GM19455 (cell line): ENCODE results near the gene SLX1B.
"Not testable (repeated sequence)": the region's sequence is repeated elsewhere in the genome, so short reads cannot be mapped to it uniquely, and the experiment has no call there.

Experiments used
- ATAC-seq: cut with Tn5 transposase; IDR thresholded peaks from one replicate; pipeline ENCODE4 v1.9.1; 2021; ENCODE audit not compliant: unreplicated experiment

SLX1B gene

GRCh38 chr16:29454269-29454668 lies at the start of gene SLX1B, which contains the start of gene BOLA2:
Gene SLX1B, plus strand, starts transcription at chr16:29454533.
Gene BOLA2, minus strand, starts transcription at chr16:29454351. Its CDS starts 98 bp downstream, at chr16:29454253.
- ATAC-seq = peak; percentile 88

GRCh38 chr16:29405249-29405648 lies 49.1 kb upstream of the SLX1B start:
- ATAC-seq = not testable (repeated sequence)

DNA sequence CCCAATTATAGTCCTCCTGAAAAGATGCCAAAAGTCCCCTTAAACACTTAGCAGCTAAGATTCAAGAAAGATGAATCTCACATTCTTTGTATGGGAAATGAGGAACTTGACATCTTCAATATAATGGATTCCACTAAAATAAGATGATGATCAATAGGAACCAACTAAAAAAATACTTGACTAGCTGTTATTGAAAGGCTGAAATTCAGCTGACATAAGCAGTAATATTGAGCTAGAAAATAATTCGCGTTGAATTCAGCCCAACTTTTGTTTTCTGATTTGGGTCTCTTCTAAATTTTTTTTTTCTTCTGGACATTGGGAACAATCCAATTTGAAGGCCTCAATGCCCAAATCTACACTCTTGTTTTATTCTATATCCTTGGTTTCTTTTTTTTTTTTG lies 30.7 kb upstream of the SLX1B start:
- ATAC-seq = not testable (repeated sequence)

DNA sequence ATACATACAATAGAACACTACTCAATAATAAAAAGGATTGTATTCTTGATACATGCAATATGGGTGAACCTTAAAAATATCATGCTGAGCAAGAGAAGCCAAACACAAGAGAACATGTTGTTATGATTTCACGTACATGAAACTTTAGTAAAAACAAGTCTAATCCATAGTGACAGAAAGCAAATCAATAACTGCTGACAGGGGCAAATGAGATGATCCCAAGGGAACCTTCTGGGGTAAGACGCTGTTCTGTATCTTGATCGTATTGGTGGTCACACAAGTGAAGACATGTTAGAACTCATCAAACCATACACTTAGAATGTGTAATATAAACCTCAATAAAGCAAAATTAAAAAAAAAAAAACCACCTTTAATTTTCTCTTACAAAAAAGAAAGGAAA lies 28.9 kb upstream of the SLX1B start:
- ATAC-seq = not testable (repeated sequence)

DNA sequence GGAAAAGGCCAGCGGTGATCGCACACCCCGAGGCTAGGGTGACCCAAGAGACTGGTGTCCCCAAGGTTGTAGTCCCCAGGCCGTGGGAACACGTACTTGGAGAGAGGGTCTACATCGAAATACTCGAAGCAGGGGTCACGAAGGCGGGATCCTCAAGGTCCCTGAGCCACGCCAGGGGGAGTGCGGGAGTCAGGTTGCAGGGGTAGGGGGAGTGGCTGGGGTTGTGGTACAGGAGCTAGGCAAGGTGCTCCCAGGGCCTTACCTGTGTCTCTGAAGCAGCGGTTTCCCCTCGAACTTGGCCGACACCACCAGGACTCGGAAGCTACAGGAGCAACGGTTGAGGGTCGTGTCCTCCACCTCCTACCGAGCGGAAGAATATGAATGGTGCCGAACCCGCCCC lies 579 bp upstream of the SLX1B start:
- ATAC-seq = peak; percentile 14

GRCh38 chr16:29454828-29455227 lies 495 bp downstream of the SLX1B start:
- peak; percentile 62 for ATAC-seq

- not testable (repeated sequence) for ATAC-seq
Observed at GRCh38 chr16:29457660-29458059, 3.3 kb downstream of the SLX1B start.

- ATAC-seq = not testable (repeated sequence)
Observed at GRCh38 chr16:29459706-29460646, 5.6 kb downstream of the SLX1B start, which contains the start of gene SULT1A4. Gene SULT1A4, plus strand, starts transcription at chr16:29459913. Its CDS starts 1,473 bp downstream, at chr16:29461386.

DNA sequence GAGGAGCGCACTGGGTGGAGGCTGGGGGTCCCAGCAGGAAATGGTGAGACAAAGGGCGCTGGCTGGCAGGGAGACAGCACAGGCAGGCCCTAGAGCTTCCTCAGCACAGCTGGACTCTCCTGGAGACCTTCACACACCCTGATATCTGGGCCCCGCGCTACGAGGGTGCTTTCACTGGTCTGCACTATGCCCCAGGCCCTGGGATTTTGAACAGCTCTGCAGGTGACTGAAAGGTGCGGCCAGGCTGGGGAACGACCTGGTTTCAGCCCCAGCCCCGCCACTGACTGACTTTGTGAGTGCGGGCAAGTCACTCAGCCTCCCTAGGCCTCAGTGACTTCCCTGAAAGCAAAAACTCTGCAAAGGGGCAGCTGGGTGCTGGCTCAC lies 6.3 kb downstream of the SLX1B start:
- not testable (repeated sequence) for ATAC-seq

DNA sequence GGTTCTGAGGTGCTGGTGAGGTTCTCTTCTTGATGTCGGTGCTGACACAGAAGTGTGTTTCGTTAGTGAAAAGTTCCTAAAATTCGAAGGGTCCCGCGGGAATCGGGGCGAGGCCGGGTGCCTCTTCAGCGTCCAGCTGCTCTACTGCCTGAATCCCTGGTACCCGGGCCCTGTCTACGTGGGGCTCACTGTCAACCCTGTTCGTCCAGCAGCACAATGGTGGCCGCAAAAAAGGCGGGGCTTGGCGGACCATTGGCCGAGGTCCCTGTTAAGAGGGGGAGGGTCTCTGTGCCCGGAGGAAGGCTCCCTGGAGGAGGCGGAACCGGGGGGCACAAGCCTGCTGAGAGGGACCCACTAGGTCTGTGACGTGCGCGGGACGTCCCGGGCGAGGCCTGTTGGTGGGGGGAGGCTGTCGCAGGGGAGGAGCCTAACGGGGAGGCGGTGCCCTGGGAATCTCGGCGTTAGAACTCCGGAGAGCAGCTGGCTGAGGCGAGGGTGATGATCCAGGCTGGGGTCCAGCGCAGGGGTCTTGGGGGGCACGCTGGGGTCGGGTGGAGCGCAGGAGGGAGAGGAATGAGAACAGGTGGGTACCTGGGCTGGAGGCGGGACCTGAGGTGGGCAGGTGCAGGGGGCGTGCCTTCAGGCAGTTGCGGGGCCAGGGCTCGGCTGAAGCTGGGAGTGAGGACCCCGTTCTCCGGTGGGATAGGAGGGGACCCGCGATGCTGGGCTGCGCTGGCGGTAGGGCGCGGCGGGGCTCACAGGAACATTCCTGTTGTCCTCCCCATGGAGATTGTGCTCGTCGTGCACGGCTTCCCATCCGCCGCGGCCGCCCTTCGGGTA lies 11.9 kb downstream of the SLX1B start:
- ATAC-seq = not testable (repeated sequence)

DNA sequence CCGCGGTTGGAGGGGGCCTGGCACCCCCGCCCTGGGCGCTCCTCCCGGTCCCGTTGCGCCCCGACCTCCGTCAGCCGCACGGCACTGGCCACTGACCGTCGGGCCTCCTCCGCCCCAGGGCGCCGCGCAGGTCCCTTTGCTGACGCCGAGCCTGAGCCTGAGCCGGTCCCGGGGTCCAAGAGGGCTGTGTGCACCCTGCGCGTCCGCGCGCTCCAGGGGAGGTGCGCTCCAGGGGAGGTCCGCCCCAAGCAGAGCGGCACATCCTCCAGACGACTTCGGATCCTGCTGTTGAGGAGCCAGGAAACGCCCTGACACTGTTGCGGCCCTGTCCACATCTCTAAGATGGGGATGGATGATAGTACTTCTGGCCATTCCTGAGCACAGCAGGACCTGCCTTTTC lies 12.6 kb downstream of the SLX1B start:
- ATAC-seq = not testable (repeated sequence)

GRCh38 chr16:29467654-29468366 lies 13.5 kb downstream of the SLX1B start:
- ATAC-seq = not testable (repeated sequence)

DNA sequence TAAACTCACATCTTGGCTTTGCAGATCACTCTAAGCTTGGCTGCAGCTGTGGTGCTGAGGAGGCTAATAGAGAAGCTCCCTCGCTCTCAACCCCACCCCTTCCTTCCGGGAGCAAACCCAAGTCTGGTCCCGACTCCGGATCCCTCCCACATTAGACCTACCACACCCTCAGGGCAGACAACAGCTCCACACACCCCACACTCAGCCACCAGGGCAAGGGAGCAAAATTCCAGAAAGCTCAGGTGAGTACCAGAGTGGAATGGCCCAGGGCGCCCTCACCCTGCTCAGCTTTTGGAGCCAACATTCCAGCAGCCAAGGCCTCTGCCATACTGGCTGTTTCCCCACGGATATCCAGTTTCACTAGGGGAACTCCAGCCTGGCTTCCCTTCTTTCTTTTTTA lies 15.3 kb downstream of the SLX1B start:
- not testable (repeated sequence) for ATAC-seq

GRCh38 chr16:29472065-29472464 lies 17.7 kb downstream of the SLX1B start:
- ATAC-seq = not testable (repeated sequence)

- not testable (repeated sequence) for ATAC-seq
Observed at GRCh38 chr16:29482276-29482675, 27.9 kb downstream of the SLX1B start.

- ATAC-seq = not testable (repeated sequence)
Observed at GRCh38 chr16:29506308-29506707, 52.0 kb downstream of the SLX1B start, which contains the start of gene NPIPB12. Gene NPIPB12, minus strand, starts transcription at chr16:29506408.
